Neural progenitor cell (in vitro differentiated cells): ENCODE results near the gene FAM135A. TPM values are rescaled to one million over a fixed set of nuclear protein-coding genes. Genes with fewer than 3 reads are reported as not detected.
"Not testable (repeated sequence)": the region's sequence is repeated elsewhere in the genome, so short reads cannot be mapped to it uniquely, and the experiment has no call there.

Source experiments
- DNase-seq: peaks from one replicate; pipeline ENCODE4 v3.0.0-alpha.2; 2016; ENCODE audit warnings: low spot score
- H2AFZ ChIP-seq: fragments of 200-600 bp; sonication (generic); replicated peaks from 2 replicates; pipeline ENCODE4 v1.6.1; 2016; ENCODE audit warnings: antibody characterized with exemption
- H3F3A ChIP-seq: fragments of 200-600 bp; sonication (generic); 2 replicates; pipeline ENCODE4 v1.6.1; 2016; ENCODE audit warnings: antibody characterized with exemption, low read depth
- H3K27ac ChIP-seq: fragments of 200-600 bp; sonication (generic); 2 replicates; pipeline ENCODE4 v1.5.1; 2016; ENCODE audit warnings: mild to moderate bottlenecking
- H3K27me3 ChIP-seq: fragments of 200-600 bp; sonication (generic); 2 replicates; pipeline ENCODE4 v1.6.1; 2016; ENCODE audit warnings: mild to moderate bottlenecking, moderate library complexity
- H3K36me3 ChIP-seq: fragments of 200-600 bp; sonication (generic); 2 replicates; pipeline ENCODE4 v1.5.1; 2016
- H3K4me1 ChIP-seq: fragments of 200-600 bp; sonication (generic); 2 replicates; pipeline ENCODE4 v1.6.1; 2016; ENCODE audit warnings: mixed run types
- H3K4me2 ChIP-seq: fragments of 200-600 bp; sonication (generic); 2 replicates; pipeline ENCODE4 v1.6.1; 2016
- H3K4me3 ChIP-seq: fragments of 200-600 bp; sonication (generic); 2 replicates; pipeline ENCODE4 v1.5.1; 2016
- H3K79me2 ChIP-seq: fragments of 200-600 bp; sonication (generic); 2 replicates; pipeline ENCODE4 v1.6.1; 2016; ENCODE audit warnings: low read depth
- H3K9ac ChIP-seq: fragments of 200-600 bp; sonication (generic); 2 replicates; pipeline ENCODE4 v1.6.1; 2016
- H3K9me3 ChIP-seq: fragments of 200-600 bp; sonication (generic); 2 replicates; pipeline ENCODE4 v1.5.1; 2016; ENCODE audit warnings: low read depth
- H4K20me1 ChIP-seq: fragments of 200-600 bp; sonication (generic); 2 replicates; pipeline ENCODE4 v1.6.1; 2016; ENCODE audit warnings: low read depth
- H3K27ac Mint-ChIP-seq: 3 replicates; pipeline ENCODE4 v1.8.0; 2021; ENCODE audit warnings: mixed read lengths
- H3K27me3 Mint-ChIP-seq: 2 replicates; pipeline ENCODE4 v1.8.0; 2022; ENCODE audit warnings: low read depth, mild to moderate bottlenecking, inconsistent platforms, moderate library complexity, mixed read lengths; ENCODE audit not compliant: insufficient read depth
- H3K36me3 Mint-ChIP-seq: 3 replicates; pipeline ENCODE4 v1.8.0; 2021; ENCODE audit warnings: mixed read lengths
- H3K4me1 Mint-ChIP-seq: 3 replicates; pipeline ENCODE4 v1.8.0; 2021; ENCODE audit warnings: mixed read lengths
- H3K4me3 Mint-ChIP-seq: 3 replicates; pipeline ENCODE4 v1.8.0; 2021; ENCODE audit warnings: mild to moderate bottlenecking, moderate library complexity, mixed read lengths
- H3K9me3 Mint-ChIP-seq: 3 replicates; pipeline ENCODE4 v1.8.0; 2020; ENCODE audit warnings: mixed read lengths
- EZH2 ChIP-seq: fragments of 200-600 bp; sonication (generic); IDR thresholded peaks from 2 replicates; pipeline ENCODE4 v1.6.1; 2017; ENCODE audit warnings: antibody characterized with exemption, mild to moderate bottlenecking, moderate library complexity
- EZH2phosphoT487 ChIP-seq: fragments of 200-600 bp; sonication (generic); IDR thresholded peaks from 2 replicates; pipeline ENCODE4 v1.6.1; 2017; ENCODE audit warnings: antibody characterized with exemption
- total RNA-seq: library from RNA; depleted of rRNA; stranded (reverse); fragments of >200 nt; gene quantifications from 2 replicates; pipeline ENCODE4 v1.2.3, GENCODE V29; 2015; ENCODE audit warnings: low replicate concordance
- TF ChIP-seq, protein P1 (sequence below): fragments of 200-600 bp; sonication (generic); IDR thresholded peaks from 2 replicates; pipeline ENCODE4 v1.5.1; 2017; ENCODE audit warnings: antibody characterized with exemption, mild to moderate bottlenecking

Gene FAM135A
- total RNA-seq, 1 donor from 2014 or later: 85.3 TPM

DNA sequence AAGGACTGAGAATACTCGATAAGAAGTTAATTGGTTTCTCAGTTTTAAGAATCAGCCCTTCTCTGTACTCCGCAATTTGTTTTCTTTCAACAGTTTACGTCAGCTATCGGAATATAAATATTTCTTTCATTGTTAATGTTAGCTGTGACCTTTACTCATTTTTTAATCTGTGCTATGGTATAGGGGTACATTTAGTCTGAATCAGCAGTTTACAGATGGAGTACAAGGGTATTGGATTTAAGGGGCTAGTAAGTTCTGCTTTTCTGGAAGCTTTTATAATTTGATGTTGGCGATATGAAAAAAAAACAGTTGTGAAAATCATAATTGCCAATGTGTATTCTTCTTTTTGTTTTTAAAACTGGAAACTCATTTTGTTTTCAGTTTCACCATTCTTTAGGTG is 23.0 kb downstream of the FAM135A start:
- Mint-ChIP-seq H3K4me3 (no peak overlapping the region), H3K4me1 (no peaks in the 10 kb centered on the region), H3K9me3 (peaks cover 7% of the 10 kb centered on the region), H3K36me3 (peaks cover 33% of the 10 kb centered on the region), H3K27me3 (no peaks in the 10 kb centered on the region), H3K27ac (no peak overlapping the region)
- no peaks in the 10 kb centered on the region for H3K27me3 ChIP-seq
- H3K9me3 ChIP-seq: no peaks in the 10 kb centered on the region
- H4K20me1 ChIP-seq: no peaks in the 10 kb centered on the region
- peaks cover 19% of the 10 kb centered on the region for H3K36me3 ChIP-seq
- TF ChIP-seq EZH2: no peak
- TF ChIP-seq, protein P1, sequence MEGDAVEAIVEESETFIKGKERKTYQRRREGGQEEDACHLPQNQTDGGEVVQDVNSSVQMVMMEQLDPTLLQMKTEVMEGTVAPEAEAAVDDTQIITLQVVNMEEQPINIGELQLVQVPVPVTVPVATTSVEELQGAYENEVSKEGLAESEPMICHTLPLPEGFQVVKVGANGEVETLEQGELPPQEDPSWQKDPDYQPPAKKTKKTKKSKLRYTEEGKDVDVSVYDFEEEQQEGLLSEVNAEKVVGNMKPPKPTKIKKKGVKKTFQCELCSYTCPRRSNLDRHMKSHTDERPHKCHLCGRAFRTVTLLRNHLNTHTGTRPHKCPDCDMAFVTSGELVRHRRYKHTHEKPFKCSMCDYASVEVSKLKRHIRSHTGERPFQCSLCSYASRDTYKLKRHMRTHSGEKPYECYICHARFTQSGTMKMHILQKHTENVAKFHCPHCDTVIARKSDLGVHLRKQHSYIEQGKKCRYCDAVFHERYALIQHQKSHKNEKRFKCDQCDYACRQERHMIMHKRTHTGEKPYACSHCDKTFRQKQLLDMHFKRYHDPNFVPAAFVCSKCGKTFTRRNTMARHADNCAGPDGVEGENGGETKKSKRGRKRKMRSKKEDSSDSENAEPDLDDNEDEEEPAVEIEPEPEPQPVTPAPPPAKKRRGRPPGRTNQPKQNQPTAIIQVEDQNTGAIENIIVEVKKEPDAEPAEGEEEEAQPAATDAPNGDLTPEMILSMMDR: no peak
- no peak for TF ChIP-seq EZH2phosphoT487
- no peaks in the 10 kb centered on the region for H3F3A ChIP-seq
- no peaks in the 10 kb centered on the region for H3K79me2 ChIP-seq
- H3K27ac ChIP-seq: no peak overlapping the region
- H3K4me1 ChIP-seq: no peaks in the 10 kb centered on the region
- H2AFZ ChIP-seq: no peak overlapping the region
- H3K4me2 ChIP-seq: no peak overlapping the region
- H3K9ac ChIP-seq: no peak overlapping the region
- no peak overlapping the region for H3K4me3 ChIP-seq
- DNase-seq: no peak

DNA sequence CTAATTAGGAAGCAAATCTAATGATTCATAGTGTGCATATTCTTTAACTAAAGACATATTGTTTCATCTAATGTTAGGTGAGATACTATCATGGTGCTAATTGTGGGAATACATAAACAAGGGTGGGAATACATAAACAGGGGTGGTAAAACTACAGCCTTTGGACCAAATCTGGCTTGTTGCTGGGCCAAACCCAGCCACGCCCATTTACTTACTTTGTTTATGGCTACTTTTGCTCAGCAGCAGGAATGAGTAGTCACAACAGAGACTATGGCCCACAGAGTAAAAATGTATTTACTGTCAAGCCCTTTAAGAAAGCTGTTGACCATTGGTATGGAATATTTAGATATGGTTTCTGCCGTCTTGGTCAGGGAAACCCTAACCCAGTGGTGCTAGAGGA is 31.7 kb downstream of the FAM135A start:
- H3K36me3 Mint-ChIP-seq: peaks cover 54% of the 10 kb centered on the region
- Histone ChIP-seq H2AFZ (no peak overlapping the region), H3K27me3 (no peaks in the 10 kb centered on the region), H3K36me3 (peaks cover 5% of the 10 kb centered on the region), H3K9ac (no peak overlapping the region), H4K20me1 (no peaks in the 10 kb centered on the region), H3K4me3 (no peak overlapping the region), H3K79me2 (peaks cover 4% of the 10 kb centered on the region), H3K4me1 (no peaks in the 10 kb centered on the region), H3F3A (no peaks in the 10 kb centered on the region), H3K9me3 (no peaks in the 10 kb centered on the region), H3K4me2 (no peak overlapping the region), H3K27ac (no peak overlapping the region)
- no peak for DNase-seq
- H3K4me1 Mint-ChIP-seq: no peaks in the 10 kb centered on the region
- H3K9me3 Mint-ChIP-seq: peaks cover 13% of the 10 kb centered on the region
- no peak overlapping the region for H3K27ac Mint-ChIP-seq
- H3K4me3 Mint-ChIP-seq: no peak overlapping the region
- no peaks in the 10 kb centered on the region for H3K27me3 Mint-ChIP-seq
- TF ChIP-seq, protein P1: no peak
- no peak for TF ChIP-seq EZH2phosphoT487
- no peak for TF ChIP-seq EZH2

DNA sequence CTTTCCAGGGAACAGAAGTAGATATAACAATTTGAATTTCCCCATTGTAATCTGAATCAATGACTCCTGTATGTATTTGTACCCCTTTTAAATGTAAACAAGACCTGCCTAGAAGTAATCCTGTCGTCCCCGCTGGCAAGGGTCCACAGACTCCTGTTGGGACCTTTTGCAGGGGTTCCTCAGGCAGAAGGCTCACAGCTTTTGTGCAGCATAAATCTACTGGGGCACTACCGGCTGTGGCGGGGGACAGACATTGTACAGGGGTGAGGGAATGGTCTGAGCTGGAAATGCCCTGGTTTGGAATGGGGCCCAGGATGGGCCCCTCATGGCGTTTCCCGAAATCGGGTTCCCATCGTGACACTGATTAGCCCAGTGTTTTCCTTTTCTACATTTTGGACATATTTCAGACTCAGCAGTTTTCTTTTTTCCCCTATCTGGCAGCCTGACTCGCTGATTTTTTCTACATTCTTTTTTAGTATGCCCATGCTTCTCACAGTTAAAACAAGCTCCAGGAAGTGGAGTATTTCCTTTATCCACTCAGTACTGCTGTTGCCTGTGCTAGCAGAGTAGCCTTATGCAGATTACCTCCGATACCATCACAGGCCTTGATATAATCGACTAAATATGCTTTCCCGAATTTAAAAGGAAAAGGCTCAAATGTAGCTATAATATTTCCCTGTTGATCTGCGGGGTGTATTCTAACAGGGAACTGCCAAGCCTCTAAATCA is 34.2 kb downstream of the FAM135A start:
- H3K9me3 ChIP-seq, H3F3A ChIP-seq, H3K4me3 ChIP-seq, H3K27ac ChIP-seq, H3K4me3 Mint-ChIP-seq, H3K27me3 ChIP-seq, H3K4me2 ChIP-seq, DNase-seq, H3K27me3 Mint-ChIP-seq, H2AFZ ChIP-seq, H4K20me1 ChIP-seq, H3K4me1 ChIP-seq, H3K4me1 Mint-ChIP-seq, H3K27ac Mint-ChIP-seq, H3K79me2 ChIP-seq, H3K9ac ChIP-seq: not testable (repeated sequence)
- peaks cover 12% of the 10 kb centered on the region for H3K36me3 ChIP-seq
- peaks cover 57% of the 10 kb centered on the region for H3K36me3 Mint-ChIP-seq
- peaks cover 13% of the 10 kb centered on the region for H3K9me3 Mint-ChIP-seq

DNA sequence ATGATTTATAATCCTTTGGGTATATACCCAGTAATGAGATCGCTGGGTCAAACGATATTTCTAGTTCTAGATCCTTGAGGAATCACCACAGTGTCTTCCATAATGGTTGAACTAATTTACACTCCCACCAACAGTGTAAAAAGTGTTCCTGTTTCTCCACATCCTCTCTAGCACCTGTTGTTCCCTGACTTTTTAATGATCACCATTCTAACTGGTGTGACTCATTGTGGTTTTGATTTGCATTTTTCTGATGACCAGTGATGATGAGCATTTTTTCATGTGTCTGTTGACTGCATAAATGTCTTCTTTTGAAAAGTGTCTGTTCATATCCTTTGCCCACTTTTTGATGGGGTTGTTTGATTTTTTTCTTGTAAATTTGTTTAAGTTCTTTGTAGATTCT is 40.6 kb downstream of the FAM135A start:
- not testable (repeated sequence) for H4K20me1 ChIP-seq, H3K4me3 Mint-ChIP-seq, H3K27ac Mint-ChIP-seq

More for the DNA sequence above, 40.6 kb downstream of the FAM135A start:
- H3K36me3 ChIP-seq: peaks cover 20% of the 10 kb centered on the region
- H3K4me2 ChIP-seq, H2AFZ ChIP-seq, H3K9me3 ChIP-seq, H3K27me3 Mint-ChIP-seq, H3K9ac ChIP-seq, H3K4me1 Mint-ChIP-seq, H3F3A ChIP-seq, H3K4me3 ChIP-seq, H3K9me3 Mint-ChIP-seq, H3K27ac ChIP-seq, H3K27me3 ChIP-seq, H3K4me1 ChIP-seq, DNase-seq: not testable (repeated sequence)
- peaks cover 18% of the 10 kb centered on the region for H3K79me2 ChIP-seq
- peaks cover 43% of the 10 kb centered on the region for H3K36me3 Mint-ChIP-seq
